Lung (tissue), 12 donors: Measurements from ENCODE around the gene XBP1. TPM values are rescaled to one million over a fixed set of nuclear protein-coding genes. Genes with fewer than 3 reads are reported as not detected.

ENCODE experiments used
- ATAC-seq: fragments of 200-7000 bp; cut with Tn5 transposase; one replicate; pipeline ENCODE4 v1.9.1; 2020; ENCODE audit warnings: moderate number of reproducible peaks; ENCODE audit not compliant: insufficient read depth, low FRiP score
- DNase-seq, 3 donors: peaks; one replicate each; pipeline ENCODE4 v3.0.0-alpha.2; 2013 to 2017
- H3K27ac ChIP-seq, 2 donors: one replicate each; pipeline ENCODE4 v1.5.1; 2013; ENCODE audit warnings: mild to moderate bottlenecking in 2 of 2, moderate library complexity in 2 of 2, control low read depth in 1 of 2, inconsistent platforms in 1 of 2, low read depth in 1 of 2, low read length in 1 of 2
- H3K27me3 ChIP-seq, 3 donors: one replicate each; pipeline ENCODE4 v1.5.1; 2013; ENCODE audit warnings: low read length in 2 of 3; ENCODE audit not compliant: control insufficient read depth in 3 of 3, insufficient read depth in 3 of 3
- H3K36me3 ChIP-seq, 4 donors: one replicate each; pipeline ENCODE4 v1.5.1; 2013; ENCODE audit warnings: low read length in 4 of 4, mild to moderate bottlenecking in 1 of 4, moderate library complexity in 1 of 4; ENCODE audit not compliant: control insufficient read depth in 4 of 4, insufficient read depth in 4 of 4
- H3K4me1 ChIP-seq, 5 donors: one replicate each; pipeline ENCODE4 v1.5.1; 2013; ENCODE audit warnings: low read length in 5 of 5, mild to moderate bottlenecking in 2 of 5, moderate library complexity in 1 of 5; ENCODE audit not compliant: control insufficient read depth in 5 of 5, insufficient read depth in 5 of 5
- H3K4me3 ChIP-seq: one replicate; pipeline ENCODE4 v1.5.1; 2013; ENCODE audit warnings: mild to moderate bottlenecking, control low read depth, moderate library complexity
- H3K9ac ChIP-seq, 2 donors: one replicate each; pipeline ENCODE4 v1.5.1; 2013; ENCODE audit warnings: low read length in 2 of 2, control low read depth in 1 of 2; ENCODE audit not compliant: insufficient read depth in 1 of 2
- H3K9me3 ChIP-seq, 4 donors: one replicate each; pipeline ENCODE4 v1.5.1; 2013; ENCODE audit warnings: low read length in 3 of 4, mild to moderate bottlenecking in 1 of 4, moderate library complexity in 1 of 4; ENCODE audit not compliant: control insufficient read depth in 4 of 4, insufficient read depth in 3 of 4
- WGBS, 2 donors: extraction: QIAGEN DNeasy Blood & Tissue Kit; methylation state at CpG; one replicate each; pipeline ENCODE4 v1.1.7; 2013; 5-methylcytosine and 5-hydroxymethylcytosine counted together
- polyA plus RNA-seq, 2 donors: library from polyadenylated mRNA; stranded (reverse); fragments of 200-250 nt; gene quantifications; one replicate each; pipeline ENCODE4 v1.2.1, GENCODE V29; 2013
- total RNA-seq, 2 donors: library from RNA; depleted of rRNA in 1 of 2; stranded (reverse); fragments of >200 nt in 1 of 2; gene quantifications; one replicate each; pipeline ENCODE4 v1.2.1, GENCODE V29; 2014 to 2021
- TF ChIP-seq, protein P1 (sequence below): IDR thresholded peaks from 2 replicates; pipeline ENCODE4 v1.5.1; 2012; ENCODE audit warnings: mild to moderate bottlenecking; ENCODE audit errors: control extremely low read depth, extremely low read depth
- donor health status: control.
- donor health status: control.
- donor health status: Bipolar disorder and iron deficiency.
- donor health status: healthy.
- donor health status: DM: yes; HTN: yes; CAD: no.

The XBP1 gene
- total and polyA plus RNA-seq, 4 donors, result 144 to 341 (median 311) TPM

DNA sequence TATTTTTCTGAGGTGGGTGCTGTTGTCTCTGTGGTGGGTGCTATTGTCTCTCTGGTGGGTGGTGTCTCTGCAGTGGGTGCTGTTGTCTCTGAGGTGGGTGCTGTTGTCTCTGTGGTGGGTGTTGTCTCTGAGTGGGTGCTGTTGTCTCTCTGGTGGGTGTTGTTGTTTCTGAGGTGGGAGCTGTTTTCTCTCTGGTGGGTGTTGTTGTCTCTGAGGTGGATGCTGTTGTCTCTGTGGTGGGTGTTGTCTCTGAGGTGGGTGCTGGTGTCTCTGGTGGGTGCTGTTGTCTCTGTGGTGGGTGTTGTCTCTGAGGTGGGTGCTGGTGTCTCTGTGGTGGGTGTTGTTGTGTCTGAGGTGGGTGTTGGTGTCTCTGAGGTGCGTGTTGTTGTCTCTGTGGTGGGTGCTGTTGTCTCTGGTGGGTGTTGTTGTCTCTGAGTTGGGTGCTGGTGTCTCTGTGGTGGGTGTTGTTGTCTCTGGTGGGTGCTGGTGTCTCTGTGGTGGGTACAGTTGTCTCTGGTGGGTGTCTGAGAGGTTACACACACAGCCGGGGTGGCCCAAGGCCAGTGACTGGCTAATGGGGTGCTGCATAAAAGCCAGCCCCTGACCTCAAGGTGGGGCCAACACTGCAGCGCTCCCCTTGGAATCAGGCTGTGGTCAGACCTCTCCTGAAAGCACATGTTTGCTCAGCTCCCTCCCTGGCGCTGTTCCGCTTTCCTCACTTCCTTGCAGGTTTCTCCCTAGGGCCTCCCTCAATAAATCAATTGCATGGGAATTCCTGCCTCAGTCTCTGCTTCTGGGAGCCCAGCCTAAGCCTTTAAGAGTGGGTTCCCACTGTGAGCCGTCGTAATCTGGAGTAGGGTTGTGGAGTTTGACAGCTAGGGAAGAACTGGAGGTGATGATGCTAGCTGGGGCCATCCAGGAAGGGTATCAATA is 31.0 kb upstream of the XBP1 start:
- TF ChIP-seq, protein P1, sequence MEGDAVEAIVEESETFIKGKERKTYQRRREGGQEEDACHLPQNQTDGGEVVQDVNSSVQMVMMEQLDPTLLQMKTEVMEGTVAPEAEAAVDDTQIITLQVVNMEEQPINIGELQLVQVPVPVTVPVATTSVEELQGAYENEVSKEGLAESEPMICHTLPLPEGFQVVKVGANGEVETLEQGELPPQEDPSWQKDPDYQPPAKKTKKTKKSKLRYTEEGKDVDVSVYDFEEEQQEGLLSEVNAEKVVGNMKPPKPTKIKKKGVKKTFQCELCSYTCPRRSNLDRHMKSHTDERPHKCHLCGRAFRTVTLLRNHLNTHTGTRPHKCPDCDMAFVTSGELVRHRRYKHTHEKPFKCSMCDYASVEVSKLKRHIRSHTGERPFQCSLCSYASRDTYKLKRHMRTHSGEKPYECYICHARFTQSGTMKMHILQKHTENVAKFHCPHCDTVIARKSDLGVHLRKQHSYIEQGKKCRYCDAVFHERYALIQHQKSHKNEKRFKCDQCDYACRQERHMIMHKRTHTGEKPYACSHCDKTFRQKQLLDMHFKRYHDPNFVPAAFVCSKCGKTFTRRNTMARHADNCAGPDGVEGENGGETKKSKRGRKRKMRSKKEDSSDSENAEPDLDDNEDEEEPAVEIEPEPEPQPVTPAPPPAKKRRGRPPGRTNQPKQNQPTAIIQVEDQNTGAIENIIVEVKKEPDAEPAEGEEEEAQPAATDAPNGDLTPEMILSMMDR, result no peak
- Histone ChIP-seq H3K27ac (no peak overlapping the region), H3K9ac (no peak overlapping the region), H3K27me3 (no peaks in the 10 kb centered on the region), H3K4me1 (peaks cover 0 to 6% (median 0%) of the 10 kb centered on the region in 5 donors), H3K36me3 (peaks cover 0 to 8% (median 0%) of the 10 kb centered on the region in 4 donors), H3K9me3 (no peaks in the 10 kb centered on the region), H3K4me3 (no peak overlapping the region)
- 81 to 85% methylated on average over 7 of the region's 7 CpGs for WGBS, 2 donors
- no peak for DNase-seq
- no peak for ATAC-seq

DNA sequence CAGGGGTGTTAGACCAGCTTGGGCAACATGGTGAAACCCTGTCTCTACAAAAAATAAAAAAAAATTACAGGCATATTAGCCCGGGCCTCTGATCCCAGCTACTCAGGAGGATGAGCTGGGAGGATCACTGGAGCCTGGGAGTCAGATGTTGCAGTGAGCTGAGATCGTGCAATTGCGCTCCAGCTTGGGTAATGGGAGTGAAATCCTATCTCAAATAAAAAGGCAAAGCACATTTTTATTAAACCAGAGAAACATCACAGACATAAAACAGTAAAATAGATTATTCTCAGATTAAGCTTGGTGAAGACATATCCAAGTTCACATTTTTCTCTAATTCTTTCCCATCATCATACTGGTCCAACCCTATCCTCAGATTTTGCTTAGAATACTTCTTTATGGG is 30.1 kb upstream of the XBP1 start:
- Histone ChIP-seq H3K4me1 (peaks cover 0 to 6% (median 0%) of the 10 kb centered on the region in 5 donors), H3K27me3 (no peaks in the 10 kb centered on the region), H3K9me3 (no peaks in the 10 kb centered on the region), H3K9ac (no peak overlapping the region), H3K27ac (no peak overlapping the region), H3K4me3 (no peak overlapping the region), H3K36me3 (peaks cover 0 to 8% (median 0%) of the 10 kb centered on the region in 4 donors)
- TF ChIP-seq, protein P1, result no peak
- DNase-seq (no peak), ATAC-seq (no peak)
- WGBS, 2 donors, result 81 to 91% methylated on average over 3 of the region's 3 CpGs

DNA sequence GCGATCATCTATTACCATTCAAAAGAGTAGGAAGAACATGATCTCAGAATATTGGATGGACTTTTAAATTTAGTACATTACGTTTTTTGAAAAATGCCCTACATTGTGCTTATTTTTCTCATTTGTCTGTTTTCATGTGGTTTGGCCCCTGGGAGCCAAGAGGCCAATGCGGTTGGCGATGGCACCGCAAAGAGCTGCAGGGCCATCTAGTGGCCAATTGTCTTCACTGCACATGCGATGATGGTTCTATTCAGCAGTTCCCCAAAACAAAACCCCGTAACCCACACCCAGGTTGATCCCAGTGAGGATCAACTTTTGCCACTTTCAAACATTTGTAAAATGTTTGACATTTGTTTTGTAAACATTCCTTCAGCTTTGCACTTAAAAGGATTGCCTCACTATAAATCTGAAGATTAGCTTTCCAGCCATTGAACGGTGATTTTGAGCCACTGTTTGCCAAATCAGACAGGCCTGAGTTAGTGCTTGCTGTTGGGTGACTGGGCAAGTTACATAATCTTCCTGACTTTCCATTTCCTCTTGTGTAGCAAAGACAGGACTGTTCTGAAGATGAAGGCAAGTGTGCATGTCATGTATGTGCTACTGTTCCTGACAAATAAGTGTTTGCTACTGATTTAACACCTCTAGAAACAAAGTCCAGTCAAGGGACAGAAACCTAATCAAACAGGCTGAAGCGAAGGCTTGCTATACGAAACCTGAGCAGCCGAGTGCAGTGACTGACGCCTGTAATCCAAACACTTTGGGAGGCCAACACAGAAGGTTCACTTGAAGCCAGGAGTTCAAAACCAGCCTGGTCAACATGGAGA is 29.2 kb upstream of the XBP1 start:
- 32 to 36% methylated on average over 12 of the region's 12 CpGs for WGBS, 2 donors
- Histone ChIP-seq H3K9ac (no peak overlapping the region), H3K27me3 (no peaks in the 10 kb centered on the region), H3K4me3 (no peak overlapping the region), H3K36me3 (peaks cover 0 to 8% (median 0%) of the 10 kb centered on the region in 4 donors), H3K4me1 (peaks cover 0 to 6% (median 0%) of the 10 kb centered on the region in 5 donors), H3K27ac (no peak overlapping the region), H3K9me3 (no peaks in the 10 kb centered on the region)
- ATAC-seq (peak; percentile 94), DNase-seq (peak; percentile 78 to 89 (median 81))
- TF ChIP-seq, protein P1, result peak; percentile 96
